MM.1S (cell line): ENCODE measurements around the gene ARFGEF2.

Experiments
- DNase-seq: peaks from one replicate; pipeline ENCODE4 v3.0.0-alpha.2; 2015
- H2AFZ ChIP-seq: fragments of 300-600 bp; sonication (generic); 2 replicates; pipeline ENCODE4 v1.6.0; 2016; ENCODE audit warnings: antibody characterized with exemption, low read length
- H3F3A ChIP-seq: fragments of 300-600 bp; sonication (generic); 2 replicates; pipeline ENCODE4 v1.6.1; 2016; ENCODE audit warnings: mild to moderate bottlenecking, antibody characterized with exemption, low read length, moderate library complexity, mixed read lengths; ENCODE audit not compliant: insufficient read depth
- H3K27ac ChIP-seq: fragments of 300-600 bp; sonication (generic); 2 replicates; pipeline ENCODE4 v1.5.1; 2016; ENCODE audit warnings: mild to moderate bottlenecking, low read length
- H3K27me3 ChIP-seq: fragments of 300-600 bp; sonication (generic); replicated peaks from 2 replicates; pipeline ENCODE4 v1.6.0; 2016; ENCODE audit warnings: low read length; ENCODE audit not compliant: insufficient read depth
- H3K36me3 ChIP-seq: fragments of 300-600 bp; sonication (generic); replicated peaks from 2 replicates; pipeline ENCODE4 v1.6.1; 2016; ENCODE audit warnings: mild to moderate bottlenecking, low read length, mixed read lengths; ENCODE audit not compliant: insufficient read depth
- H3K4me1 ChIP-seq: fragments of 300-600 bp; sonication (generic); 2 replicates; pipeline ENCODE4 v1.6.1; 2016; ENCODE audit warnings: low read length, mixed read lengths
- H3K4me2 ChIP-seq: fragments of 300-600 bp; sonication (generic); 2 replicates; pipeline ENCODE4 v1.6.0; 2016; ENCODE audit warnings: low read depth, low read length
- H3K4me3 ChIP-seq: fragments of 300-600 bp; sonication (generic); 2 replicates; pipeline ENCODE4 v1.5.1; 2016; ENCODE audit warnings: low read length, mixed read lengths
- H3K79me2 ChIP-seq: fragments of 300-600 bp; sonication (generic); 2 replicates; pipeline ENCODE4 v1.6.1; 2016; ENCODE audit warnings: mixed run types, low read length, mixed read lengths
- H3K9ac ChIP-seq: fragments of 300-600 bp; sonication (generic); 2 replicates; pipeline ENCODE4 v1.6.1; 2016; ENCODE audit warnings: low read length, mixed read lengths
- H3K9me2 ChIP-seq: fragments of 300-600 bp; sonication (generic); replicated peaks from 2 replicates; pipeline ENCODE4 v1.6.1; 2016; ENCODE audit warnings: mild to moderate bottlenecking, low read length, mixed read lengths; ENCODE audit not compliant: insufficient read depth
- H3K9me3 ChIP-seq: fragments of 300-600 bp; sonication (generic); replicated peaks from 2 replicates; pipeline ENCODE4 v1.6.1; 2016; ENCODE audit warnings: mild to moderate bottlenecking, low read length, mixed read lengths; ENCODE audit not compliant: insufficient read depth
- H4K20me1 ChIP-seq: fragments of 300-600 bp; sonication (generic); 2 replicates; pipeline ENCODE4 v1.6.1; 2016; ENCODE audit warnings: mild to moderate bottlenecking, low read length, moderate library complexity, mixed read lengths; ENCODE audit not compliant: insufficient read depth
- EZH2 ChIP-seq: fragments of 300-600 bp; sonication (generic); optimal IDR thresholded peaks from 2 replicates; pipeline ENCODE3; 2017; ENCODE audit warnings: low read depth, mild to moderate bottlenecking, antibody characterized with exemption, low read length, mixed read lengths
- EZH2phosphoT487 ChIP-seq: fragments of 300-600 bp; sonication (generic); IDR thresholded peaks from 2 replicates; pipeline ENCODE4 v1.6.1; 2018; ENCODE audit warnings: antibody characterized with exemption, low read length
- TF ChIP-seq, protein P1 (sequence below): fragments of 300-600 bp; sonication (generic); IDR thresholded peaks from 2 replicates; pipeline ENCODE4 v1.5.1; 2016; ENCODE audit warnings: antibody characterized with exemption, low read length, mixed read lengths

Gene ARFGEF2

DNA sequence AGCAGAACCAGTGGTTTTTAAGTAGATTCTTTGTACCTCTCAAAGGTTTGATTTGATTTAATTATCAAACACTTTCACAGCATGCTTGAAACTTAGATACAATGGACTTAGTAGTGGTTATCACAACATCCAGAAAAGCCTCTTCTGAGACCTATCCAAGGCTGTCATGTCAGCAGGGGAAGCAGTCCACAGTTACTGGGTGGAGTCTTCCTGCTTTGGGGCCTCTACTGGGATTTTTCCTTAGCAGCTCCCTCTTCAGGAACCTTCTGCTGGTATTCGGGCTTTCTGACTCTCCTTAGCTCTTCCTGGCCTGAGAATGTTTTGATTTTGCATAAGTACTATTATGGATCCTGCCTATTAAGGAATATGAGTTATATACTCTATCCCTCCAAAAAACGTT is 36.0 kb downstream of the ARFGEF2 start:
- Histone ChIP-seq H3K4me1 (no peaks in the 10 kb centered on the region), H3K4me3 (no peak overlapping the region), H3K9me2 (no peaks in the 10 kb centered on the region), H3K9me3 (no peaks in the 10 kb centered on the region), H3K27me3 (no peaks in the 10 kb centered on the region), H4K20me1 (0 out of 2 replicates have a peak, but pooled peaks cover 3% of the 10 kb centered on the region), H3K9ac (no peak overlapping the region), H3K36me3 (peaks cover 20% of the 10 kb centered on the region), H2AFZ (no peak overlapping the region), H3K4me2 (no peak overlapping the region), H3K79me2 (peaks cover 13% of the 10 kb centered on the region), H3K27ac (no peak overlapping the region), H3F3A (no peaks in the 10 kb centered on the region)
- no peak for DNase-seq
- TF ChIP-seq EZH2 = no peak
- TF ChIP-seq EZH2phosphoT487 = no peak
- TF ChIP-seq, protein P1, sequence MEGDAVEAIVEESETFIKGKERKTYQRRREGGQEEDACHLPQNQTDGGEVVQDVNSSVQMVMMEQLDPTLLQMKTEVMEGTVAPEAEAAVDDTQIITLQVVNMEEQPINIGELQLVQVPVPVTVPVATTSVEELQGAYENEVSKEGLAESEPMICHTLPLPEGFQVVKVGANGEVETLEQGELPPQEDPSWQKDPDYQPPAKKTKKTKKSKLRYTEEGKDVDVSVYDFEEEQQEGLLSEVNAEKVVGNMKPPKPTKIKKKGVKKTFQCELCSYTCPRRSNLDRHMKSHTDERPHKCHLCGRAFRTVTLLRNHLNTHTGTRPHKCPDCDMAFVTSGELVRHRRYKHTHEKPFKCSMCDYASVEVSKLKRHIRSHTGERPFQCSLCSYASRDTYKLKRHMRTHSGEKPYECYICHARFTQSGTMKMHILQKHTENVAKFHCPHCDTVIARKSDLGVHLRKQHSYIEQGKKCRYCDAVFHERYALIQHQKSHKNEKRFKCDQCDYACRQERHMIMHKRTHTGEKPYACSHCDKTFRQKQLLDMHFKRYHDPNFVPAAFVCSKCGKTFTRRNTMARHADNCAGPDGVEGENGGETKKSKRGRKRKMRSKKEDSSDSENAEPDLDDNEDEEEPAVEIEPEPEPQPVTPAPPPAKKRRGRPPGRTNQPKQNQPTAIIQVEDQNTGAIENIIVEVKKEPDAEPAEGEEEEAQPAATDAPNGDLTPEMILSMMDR = no peak

DNA sequence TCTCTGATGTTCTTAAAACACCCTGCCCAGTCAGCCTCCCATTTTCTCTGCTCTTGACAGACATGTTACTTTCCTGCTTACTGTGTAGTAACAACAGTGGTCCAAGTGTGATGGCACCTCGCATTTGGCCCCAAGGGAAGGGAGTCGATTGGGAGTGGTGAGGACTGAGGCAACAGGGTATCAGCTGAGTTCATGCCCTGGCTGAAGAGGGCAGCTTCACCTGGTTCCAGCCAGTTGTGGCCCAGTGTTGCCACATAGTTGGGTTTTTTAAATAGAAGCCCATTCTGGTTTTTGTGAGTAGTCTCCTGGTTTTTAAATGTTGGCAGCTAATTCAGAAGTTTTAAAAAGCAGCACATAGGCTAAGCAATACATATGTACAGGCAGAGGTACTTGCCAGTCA is 37.2 kb downstream of the ARFGEF2 start:
- no peak overlapping the region for H3K4me3 ChIP-seq
- H4K20me1 ChIP-seq = no peaks in the 10 kb centered on the region
- no peak overlapping the region for H3K4me2 ChIP-seq
- H3K9me3 ChIP-seq = no peaks in the 10 kb centered on the region
- peaks cover 12% of the 10 kb centered on the region; the same call in 1 of the 2 replicates for H3K36me3 ChIP-seq
- H3K27me3 ChIP-seq = no peaks in the 10 kb centered on the region
- H3K4me1 ChIP-seq = no peaks in the 10 kb centered on the region
- TF ChIP-seq EZH2 = no peak
- TF ChIP-seq EZH2phosphoT487 = no peak
- TF ChIP-seq, protein P1 = no peak
- no peak overlapping the region for H3K27ac ChIP-seq
- H3K79me2 ChIP-seq = peaks cover 8% of the 10 kb centered on the region; the same call in 1 of the 2 replicates
- H3K9me2 ChIP-seq = no peaks in the 10 kb centered on the region
- no peak overlapping the region for H2AFZ ChIP-seq
- DNase-seq = no peak
- no peaks in the 10 kb centered on the region for H3F3A ChIP-seq
- H3K9ac ChIP-seq = no peak overlapping the region

DNA sequence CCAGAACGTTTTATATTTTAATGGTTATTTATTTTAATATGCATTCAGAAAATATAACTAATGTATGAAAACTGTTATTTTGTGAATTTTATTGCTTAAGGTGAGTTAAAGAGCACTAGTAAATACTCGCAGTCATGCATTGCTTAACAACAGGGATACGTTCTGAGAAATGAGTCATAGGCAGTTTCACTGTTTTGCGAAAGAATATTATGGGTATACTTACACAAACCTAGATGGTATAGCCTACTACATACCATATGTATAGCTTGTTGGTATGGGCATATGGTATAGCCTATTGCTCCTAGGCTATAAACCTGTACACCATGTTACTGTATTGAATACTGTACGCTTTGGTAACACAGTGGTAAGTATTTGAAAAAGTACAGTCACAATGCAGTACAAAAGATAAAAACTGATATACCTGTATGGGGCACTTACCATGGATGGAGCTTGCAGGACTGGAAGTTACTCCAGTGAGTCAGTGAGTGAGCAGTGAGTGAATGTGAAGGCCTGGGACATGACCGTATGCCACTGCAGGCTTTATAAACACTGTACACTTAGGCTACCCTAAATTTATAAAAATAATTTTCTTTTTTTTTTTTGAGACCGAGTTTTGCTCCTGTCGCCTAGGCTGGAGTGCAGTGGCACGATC is 38.5 kb downstream of the ARFGEF2 start:
- Histone ChIP-seq H3K27me3 (no peaks in the 10 kb centered on the region), H4K20me1 (no peaks in the 10 kb centered on the region), H3K79me2 (peaks cover 3% of the 10 kb centered on the region; the same call in 1 of the 2 replicates), H2AFZ (no peak overlapping the region), H3F3A (no peaks in the 10 kb centered on the region), H3K9me3 (no peaks in the 10 kb centered on the region), H3K9me2 (no peaks in the 10 kb centered on the region), H3K36me3 (peaks cover 14% of the 10 kb centered on the region; the same call in 1 of the 2 replicates), H3K4me1 (no peaks in the 10 kb centered on the region), H3K4me2 (no peak overlapping the region), H3K27ac (no peak overlapping the region), H3K4me3 (no peak overlapping the region), H3K9ac (no peak overlapping the region)
- no peak for DNase-seq
- TF ChIP-seq EZH2phosphoT487 (no peak), EZH2 (no peak)
- TF ChIP-seq, protein P1 = no peak
